Measurements from ENCODE around the gene AFMID.

DNA sequence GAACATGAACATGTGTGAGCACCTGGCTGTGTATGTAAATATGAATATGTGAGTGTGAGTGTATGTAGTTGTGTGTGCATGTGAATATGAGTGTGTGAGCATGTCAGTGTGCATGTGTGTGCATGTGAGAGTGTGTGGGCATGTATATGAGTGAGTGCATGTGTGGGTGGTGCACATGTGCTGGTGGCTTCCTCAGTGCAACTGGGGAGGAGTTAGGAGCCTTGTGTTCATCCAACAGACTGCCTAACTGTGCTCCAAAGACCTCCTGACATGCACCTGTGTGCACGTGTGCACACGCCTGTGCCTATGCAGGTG lies 45.7 kb downstream of the AFMID start:
- TF ChIP-seq, protein P1, sequence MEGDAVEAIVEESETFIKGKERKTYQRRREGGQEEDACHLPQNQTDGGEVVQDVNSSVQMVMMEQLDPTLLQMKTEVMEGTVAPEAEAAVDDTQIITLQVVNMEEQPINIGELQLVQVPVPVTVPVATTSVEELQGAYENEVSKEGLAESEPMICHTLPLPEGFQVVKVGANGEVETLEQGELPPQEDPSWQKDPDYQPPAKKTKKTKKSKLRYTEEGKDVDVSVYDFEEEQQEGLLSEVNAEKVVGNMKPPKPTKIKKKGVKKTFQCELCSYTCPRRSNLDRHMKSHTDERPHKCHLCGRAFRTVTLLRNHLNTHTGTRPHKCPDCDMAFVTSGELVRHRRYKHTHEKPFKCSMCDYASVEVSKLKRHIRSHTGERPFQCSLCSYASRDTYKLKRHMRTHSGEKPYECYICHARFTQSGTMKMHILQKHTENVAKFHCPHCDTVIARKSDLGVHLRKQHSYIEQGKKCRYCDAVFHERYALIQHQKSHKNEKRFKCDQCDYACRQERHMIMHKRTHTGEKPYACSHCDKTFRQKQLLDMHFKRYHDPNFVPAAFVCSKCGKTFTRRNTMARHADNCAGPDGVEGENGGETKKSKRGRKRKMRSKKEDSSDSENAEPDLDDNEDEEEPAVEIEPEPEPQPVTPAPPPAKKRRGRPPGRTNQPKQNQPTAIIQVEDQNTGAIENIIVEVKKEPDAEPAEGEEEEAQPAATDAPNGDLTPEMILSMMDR (IDR thresholded peaks at IDR 0.05; ENCODE audit: low read length) = no peak
- TF ChIP-seq EZH2 (optimal IDR thresholded peaks at IDR 0.05; ENCODE audit: low read depth, low read length) = no peak
